GM12891 (cell line): ENCODE measurements around the gene ARHGAP8.

Source experiments
- POLR2A ChIP-seq: IDR thresholded peaks from 2 replicates; pipeline ENCODE4 v1.6.1; 2011; ENCODE audit warnings: low read depth, low read length, control low read depth
- POLR2AphosphoS5 ChIP-seq: IDR thresholded peaks from 2 replicates; pipeline ENCODE4 v1.6.1; 2011; ENCODE audit warnings: low read depth, low read length, control low read depth
- SPI1 ChIP-seq: IDR thresholded peaks from 2 replicates; pipeline ENCODE4 v1.6.1; 2011; ENCODE audit warnings: low read depth, low read length, control low read depth
- TAF1 ChIP-seq: IDR thresholded peaks from 2 replicates; pipeline ENCODE4 v1.6.1; 2011; ENCODE audit warnings: low read depth, low read length, control low read depth

- no peak for TF ChIP-seq POLR2A
- no peak for TF ChIP-seq POLR2AphosphoS5
- no peak for TF ChIP-seq SPI1
- TF ChIP-seq TAF1: no peak
Measured at GRCh38 chr22:44862981-44863860, 110.8 kb downstream of the ARHGAP8 start.
